ENCODE data around the gene CELA2A.
"Not testable (repeated sequence)": the region's sequence is repeated elsewhere in the genome, so short reads cannot be mapped to it uniquely, and the experiment has no call there.

CELA2A gene

DNA sequence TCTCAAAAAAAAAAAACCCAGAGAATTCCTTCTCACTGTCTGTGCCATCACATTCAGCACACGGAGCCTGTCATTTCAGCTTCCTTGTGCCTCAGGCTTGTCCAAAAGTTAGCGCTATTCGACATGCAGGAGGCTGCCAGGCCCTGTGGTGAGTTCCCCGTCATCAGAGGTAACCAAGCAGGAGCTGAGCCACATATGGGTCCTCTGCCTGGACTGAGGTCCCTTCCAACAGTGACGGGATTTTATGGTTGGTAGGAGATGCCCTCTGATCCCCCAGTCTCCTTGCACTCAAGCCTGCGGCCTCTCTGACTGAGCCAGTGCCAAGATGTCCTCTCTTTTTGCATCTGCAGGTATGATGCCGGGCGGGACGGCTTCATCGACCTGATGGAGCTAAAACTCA lies 31.0 kb upstream of the CELA2A start:
- no peak for DNase-seq

- DNase-seq: no peak
Observed at GRCh38 chr1:15425958-15426357, 30.6 kb upstream of the CELA2A start.

DNA sequence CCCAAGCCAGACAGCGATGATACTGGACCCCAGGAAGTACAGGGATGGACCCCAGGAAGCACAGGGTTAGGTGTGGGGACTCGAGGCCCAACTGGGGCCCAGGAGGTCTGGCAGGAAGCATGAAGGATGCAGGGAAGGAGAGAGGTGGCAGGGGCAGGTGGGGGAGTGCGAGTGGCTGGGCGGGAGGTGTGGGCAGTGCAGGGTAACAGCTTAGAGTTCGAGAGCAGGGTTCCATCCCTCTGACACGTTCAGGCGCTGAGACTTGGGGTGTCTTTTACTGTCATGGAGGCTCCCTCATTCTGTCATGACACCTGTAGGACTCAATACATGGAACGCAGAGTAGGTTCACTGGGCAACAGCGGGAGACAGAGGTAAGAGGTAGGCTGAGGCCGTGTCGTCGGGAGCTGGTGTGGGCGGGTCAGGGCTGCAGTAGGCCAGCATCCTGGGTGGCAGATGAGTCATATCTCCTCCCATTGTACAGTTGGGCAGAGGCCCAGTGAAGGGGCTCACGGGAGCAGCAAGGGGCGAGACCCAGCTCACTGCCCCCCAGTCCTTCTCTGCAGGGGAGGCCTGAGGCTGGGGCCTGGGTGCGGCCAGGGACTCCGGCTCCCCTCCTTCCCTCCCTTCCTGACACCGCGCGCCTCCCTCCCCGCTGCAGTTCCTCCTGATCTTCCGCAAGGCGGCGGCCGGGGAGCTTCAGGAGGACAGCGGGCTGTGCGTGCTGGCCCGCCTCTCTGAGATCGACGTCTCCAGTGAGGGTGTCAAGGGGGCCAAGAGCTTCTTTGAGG lies 29.8 kb upstream of the CELA2A start:
- DNase-seq: no peak

GRCh38 chr1:15427280-15427666 lies 29.3 kb upstream of the CELA2A start:
- DNase-seq: no peak

DNA sequence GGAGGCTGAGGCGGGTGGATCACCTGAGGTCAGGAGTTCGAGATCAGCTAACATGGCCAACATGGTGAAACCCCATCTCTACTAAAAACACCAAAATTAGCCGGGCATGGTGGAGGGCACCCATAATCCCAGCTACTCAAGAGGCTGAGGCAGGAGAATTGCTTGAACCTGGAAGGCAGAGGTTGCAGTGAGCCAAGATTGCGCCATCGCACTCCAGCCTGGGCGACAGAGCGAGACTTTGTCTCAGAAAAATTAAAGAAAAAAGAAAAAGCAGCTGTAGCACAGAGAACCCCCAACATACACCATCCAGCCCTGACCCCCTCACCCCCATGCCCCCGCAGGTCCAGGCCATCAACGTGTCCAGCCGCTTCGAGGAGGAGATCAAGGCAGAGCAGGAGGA lies 28.3 kb upstream of the CELA2A start:
- DNase-seq: not testable (repeated sequence)

DNA sequence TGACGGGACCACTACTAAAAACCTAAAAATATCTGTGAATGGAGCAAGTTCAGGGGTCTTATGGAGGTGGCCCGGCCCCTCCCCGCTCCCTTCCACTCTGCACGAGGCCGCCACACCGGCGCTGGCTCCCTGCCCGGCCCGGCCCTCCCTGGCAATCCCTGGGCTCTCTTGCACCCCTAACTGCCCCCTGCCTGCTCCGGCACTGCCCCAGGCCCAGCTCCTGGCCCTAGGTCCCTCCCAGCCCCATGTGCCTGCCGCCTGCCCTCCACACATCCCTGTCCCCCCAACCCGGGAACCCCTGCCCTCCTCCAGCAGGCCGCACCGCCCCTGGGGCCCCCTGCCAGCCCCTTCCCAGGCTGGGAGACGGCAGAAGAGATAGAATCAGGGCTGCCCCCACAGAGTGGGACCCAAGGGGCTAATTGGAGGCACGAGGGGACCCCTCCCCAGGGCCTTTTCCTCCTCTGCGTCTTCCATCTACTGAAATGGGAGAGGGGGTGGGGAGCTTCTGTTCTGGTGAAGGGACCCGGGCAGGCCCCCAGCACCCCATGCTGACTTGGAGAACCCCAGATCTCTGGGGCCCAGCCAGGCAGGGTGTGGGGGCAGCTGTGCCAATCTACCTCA lies 27.6 kb upstream of the CELA2A start:
- DNase-seq: no peak

GRCh38 chr1:15429701-15430149 lies 26.8 kb upstream of the CELA2A start:
- no peak for DNase-seq

DNA sequence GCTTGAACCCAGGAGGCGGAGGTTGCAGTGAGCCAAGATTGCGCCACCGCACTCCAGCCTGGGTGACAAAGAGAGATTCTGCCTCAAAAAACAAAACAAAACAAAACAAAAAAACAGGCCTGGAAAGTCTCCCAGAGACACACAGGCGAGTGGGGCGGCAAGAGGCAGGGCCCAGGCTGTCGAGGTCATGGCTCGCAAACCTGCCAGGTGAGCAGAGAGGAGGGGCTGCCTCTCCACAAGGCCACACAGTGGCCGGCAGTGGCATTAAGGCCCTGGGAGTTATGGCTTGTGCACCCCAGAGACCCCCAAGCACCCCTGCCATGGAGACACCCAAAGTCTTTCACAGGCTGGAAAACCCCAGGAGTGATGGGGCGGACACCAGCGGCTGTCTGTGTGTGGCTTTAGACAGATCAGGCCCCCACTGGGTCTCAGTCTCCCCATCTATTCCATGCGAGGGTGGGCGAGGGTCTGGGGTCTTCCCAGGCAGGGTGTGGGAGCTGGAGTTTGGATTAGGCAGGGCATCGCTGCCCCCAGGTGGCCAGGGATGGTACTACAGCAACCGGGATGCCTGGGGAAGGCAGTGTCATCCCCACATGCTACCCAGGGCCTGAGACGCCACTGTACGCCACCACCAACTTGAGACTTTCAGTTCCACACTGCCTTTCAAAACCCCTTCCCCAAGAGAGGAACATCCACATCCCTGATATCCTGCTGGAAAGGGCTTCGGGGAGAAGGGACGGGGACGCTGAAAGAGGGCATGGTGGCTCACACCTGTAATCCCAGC lies 25.6 kb upstream of the CELA2A start:
- DNase-seq: no peak

DNA sequence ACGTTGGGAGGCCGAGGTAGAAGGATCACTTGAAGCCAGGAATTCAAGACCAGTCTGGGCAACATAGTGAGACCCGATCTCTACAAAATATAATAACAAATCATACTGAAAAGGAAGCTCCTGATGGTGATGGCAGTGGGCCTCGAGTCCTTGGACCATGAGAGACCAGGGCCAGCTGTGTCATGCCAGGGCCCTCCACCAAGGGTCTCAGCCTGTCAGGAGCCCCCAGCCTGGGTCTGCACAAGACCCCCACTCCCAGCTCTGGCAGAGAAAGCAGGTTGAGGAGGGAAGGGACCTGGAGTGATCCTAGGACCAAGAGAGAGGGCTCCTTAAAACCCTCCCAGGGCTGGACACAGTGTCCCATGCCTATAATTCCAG lies 25.0 kb upstream of the CELA2A start:
- DNase-seq: no peak

GRCh38 chr1:15432324-15432723 lies 24.2 kb upstream of the CELA2A start:
- no peak for DNase-seq

- no peak for DNase-seq
Observed at GRCh38 chr1:15433471-15433870, 23.1 kb upstream of the CELA2A start.

- DNase-seq: not testable (repeated sequence)
Observed at GRCh38 chr1:15434739-15435138, 21.8 kb upstream of the CELA2A start.

DNA sequence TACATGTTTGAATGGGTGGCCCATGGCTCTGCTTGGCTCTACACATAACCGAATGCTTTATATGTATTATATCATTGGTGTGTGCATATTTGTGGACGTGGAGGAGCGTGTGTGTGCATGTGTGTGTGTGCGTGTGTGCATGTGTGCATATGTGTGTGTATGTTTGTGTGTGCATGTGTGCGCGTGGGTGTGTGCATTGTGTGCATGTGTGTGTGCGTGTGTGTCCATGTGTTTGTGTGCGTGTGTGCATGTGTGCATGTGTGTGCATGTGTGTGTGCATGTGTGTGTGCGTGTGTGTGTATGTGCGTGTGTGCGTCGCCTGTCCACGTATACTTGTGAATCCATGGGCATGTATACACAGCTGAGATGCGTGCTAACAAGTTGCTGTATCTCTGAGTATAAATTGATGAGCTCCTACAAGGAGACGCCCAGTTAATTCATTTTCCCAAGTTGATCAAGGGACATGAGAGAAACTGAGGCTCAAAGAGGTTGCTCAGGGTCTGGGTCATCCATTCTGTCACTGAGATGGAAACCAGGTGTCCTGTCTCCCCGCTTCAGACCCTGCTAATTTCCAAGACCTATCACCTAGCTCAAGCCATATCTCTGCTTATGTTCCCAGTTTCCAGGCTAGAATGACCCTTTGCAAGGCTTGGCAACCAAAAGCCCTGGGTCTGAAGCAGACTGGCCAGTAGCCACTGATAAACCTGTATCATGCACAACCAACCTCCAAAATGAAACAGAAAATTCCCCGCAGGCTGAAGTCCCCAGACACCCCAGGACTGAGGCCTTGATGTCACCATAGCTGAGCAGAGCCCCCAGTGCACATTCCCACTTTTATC lies 21.1 kb upstream of the CELA2A start:
- no peak for DNase-seq

DNA sequence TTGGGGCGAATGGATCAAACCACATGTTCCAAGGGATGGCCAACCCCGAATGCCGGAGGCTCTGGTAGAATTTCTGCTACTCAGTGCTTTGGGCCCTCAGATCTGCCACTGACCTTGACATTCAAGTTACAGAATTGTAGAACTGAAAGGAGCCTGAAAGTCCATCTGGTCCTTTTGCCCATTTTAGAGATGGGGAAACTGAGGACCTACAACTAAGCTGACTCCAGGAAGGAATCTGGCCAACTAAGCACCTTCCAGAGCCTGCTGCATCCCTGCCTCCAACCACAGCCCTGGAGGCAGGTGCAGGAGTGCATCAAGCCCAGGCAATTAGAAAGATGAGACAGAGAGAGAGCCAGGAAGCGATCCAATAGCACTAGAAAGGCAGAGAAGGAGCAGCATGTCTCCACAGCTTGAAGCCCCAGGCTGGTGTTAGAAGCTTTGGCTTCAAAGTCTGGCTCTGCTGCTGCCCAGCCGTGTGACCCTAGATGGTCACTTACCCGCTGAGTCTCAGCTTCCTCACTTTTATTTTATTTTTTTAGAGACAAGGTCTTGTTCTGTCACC lies 19.6 kb upstream of the CELA2A start:
- DNase-seq: no peak

- no peak for DNase-seq
Observed at GRCh38 chr1:15439325-15439724, 17.2 kb upstream of the CELA2A start.

GRCh38 chr1:15440357-15440756 lies 16.2 kb upstream of the CELA2A start:
- no peak for DNase-seq

- no peak for DNase-seq
Observed at GRCh38 chr1:15441247-15441646, 15.3 kb upstream of the CELA2A start.

GRCh38 chr1:15442119-15442518 lies 14.4 kb upstream of the CELA2A start:
- DNase-seq: no peak

GRCh38 chr1:15442759-15443158 lies 13.8 kb upstream of the CELA2A start:
- no peak for DNase-seq

DNA sequence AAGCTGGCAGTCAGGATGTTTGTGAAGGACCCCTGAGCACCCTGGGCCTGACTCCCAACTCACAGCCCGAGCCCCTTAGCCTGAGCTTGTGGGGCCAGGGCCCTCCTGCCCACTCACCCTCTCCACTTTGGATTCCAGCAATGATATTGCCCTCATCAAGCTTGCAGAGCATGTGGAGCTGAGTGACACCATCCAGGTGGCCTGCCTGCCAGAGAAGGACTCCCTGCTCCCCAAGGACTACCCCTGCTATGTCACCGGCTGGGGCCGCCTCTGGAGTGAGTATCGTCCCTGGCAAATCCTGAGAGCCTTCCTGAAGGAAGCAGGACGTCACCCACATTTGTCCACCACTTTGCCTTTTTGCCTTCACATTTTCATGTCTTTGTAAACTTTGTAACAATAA lies 13.3 kb upstream of the CELA2A start:
- no peak for DNase-seq

GRCh38 chr1:15444468-15445389 lies 11.8 kb upstream of the CELA2A start:
- no peak for DNase-seq
